ENCODE data around the gene PLXNA1. TPM values are rescaled to one million over a fixed set of nuclear protein-coding genes. Genes with fewer than 3 reads are reported as not detected.

Gene PLXNA1
- total RNA-seq, 1 experiment from 2014 or later = 88.7 TPM

DNA sequence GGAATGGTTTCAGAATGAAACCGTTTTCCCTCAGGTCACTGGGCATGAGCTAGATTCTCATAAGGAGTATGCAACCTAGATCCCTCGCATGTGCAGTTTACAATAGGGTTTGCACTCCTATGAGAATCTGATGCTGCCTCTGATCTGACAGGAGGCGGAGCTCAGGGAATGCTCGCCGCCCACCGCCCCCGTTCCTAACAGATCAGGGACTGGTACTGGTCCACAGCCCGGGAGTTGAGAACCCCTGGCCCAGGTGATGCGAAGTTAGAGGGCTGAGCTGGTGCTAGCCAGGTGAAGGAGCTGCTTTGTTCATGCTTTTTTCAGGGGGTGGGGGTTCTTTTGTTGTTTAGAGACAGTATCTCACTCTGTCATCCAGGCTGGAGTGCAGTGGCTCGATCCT lies 15.5 kb upstream of the PLXNA1 start:
- DNase-seq (ENCODE audit: low read depth) = no peak

DNA sequence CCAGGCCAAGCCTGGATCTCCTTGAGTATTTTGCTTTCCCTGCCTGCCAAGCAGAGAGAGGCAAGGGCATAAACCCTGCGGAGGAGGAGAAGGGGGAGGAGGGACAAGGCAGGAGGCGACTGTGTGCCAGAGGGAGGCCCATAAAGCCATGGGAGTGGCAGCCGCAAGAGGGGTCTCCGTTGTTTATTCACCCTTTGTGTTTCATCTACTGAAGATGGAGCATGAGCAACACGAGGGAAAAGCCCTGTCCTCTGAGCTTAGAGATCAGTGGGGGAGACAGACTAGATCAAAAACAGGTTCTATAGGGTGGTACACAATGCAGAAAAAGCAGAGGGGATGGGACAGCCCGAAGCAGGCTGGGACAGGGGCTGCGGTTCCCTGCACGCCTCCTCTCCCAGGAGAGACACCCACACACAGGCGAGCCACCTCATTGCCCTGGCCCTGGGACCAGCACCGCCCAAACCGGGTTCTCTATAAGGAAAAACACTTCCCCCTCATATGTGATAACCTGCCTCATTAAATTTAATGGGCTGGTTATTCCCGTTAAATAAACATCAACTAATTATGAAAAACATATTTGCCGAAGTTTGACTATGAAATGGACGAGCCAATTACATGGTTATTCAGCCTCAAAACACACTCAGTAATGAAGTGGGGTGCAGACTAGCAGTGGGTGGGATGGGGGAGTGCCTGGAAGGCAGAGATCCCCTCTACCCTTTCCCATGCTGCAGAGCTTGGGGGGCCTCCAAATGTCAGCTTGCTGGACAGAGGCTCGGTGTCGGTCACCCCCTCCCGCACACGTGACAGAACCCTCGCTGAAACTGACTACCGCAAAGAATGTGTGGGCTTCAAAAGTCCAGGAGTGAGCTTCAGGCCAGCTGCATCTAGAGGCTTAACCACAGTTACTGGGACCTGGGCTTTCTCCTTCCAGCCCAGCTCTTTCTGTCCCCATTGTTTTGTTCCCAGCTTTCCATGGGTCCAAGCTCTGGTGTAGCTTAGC lies 14.2 kb upstream of the PLXNA1 start:
- DNase-seq (ENCODE audit: low read depth) = no peak

DNA sequence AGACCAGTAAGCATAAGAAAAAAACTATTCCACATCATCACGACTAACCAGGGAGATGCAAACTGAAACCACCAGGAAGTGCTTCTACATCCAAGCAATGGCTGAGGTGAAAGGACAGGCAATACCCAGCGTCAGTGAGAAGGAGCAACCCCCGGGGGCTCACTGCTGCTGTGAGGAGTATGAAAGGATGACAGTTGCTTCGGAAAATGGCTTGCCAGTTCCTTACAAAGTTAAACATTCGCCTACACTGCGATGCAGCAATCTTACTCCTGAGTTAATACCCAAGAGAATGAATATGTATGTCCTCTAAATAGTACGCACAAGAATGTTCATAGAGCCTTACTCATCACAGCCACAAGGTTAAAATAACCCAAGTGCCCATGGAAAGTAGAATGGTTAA lies 13.3 kb upstream of the PLXNA1 start:
- peak; percentile 58 for DNase-seq (ENCODE audit: low read depth)

DNA sequence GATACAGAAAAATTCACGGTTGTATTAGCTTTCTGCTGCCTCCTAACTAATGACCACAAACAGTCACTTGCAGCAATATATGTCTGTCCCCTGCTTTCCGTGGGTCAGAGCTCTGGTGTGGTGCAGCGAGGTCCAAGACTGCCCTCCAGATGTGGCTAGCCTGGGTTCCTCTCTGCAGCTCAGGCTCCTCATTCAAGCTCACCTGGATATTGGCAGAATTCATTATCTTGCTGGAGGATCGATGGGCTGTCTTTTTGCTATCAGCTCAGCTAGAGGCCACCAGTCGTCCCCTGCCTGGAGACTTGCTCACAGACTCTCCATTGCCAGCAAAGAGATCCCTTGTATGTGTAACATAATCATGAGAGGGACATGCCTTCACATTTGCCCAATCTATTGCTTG lies 12.8 kb upstream of the PLXNA1 start:
- no peak for DNase-seq (ENCODE audit: low read depth)

DNA sequence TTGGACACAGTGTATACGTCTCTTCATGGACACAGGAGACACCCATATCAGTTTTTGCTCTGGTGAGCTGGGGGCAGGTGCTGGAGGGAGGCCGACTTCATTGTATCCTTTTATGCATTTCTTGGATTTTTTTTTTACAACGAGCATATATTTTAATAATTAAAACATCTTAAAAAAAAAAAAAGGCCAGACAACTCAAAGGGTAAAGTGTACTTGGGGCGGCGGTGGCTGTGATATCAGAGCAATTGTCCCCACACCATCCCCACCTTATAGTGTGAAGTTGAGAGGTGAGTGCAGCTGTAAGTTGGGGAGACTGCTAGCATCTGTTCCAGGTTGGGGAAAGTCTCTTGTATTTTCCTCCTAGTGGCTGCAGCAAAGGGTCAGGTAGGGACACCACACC lies 12.0 kb upstream of the PLXNA1 start:
- DNase-seq (ENCODE audit: low read depth) = no peak

DNA sequence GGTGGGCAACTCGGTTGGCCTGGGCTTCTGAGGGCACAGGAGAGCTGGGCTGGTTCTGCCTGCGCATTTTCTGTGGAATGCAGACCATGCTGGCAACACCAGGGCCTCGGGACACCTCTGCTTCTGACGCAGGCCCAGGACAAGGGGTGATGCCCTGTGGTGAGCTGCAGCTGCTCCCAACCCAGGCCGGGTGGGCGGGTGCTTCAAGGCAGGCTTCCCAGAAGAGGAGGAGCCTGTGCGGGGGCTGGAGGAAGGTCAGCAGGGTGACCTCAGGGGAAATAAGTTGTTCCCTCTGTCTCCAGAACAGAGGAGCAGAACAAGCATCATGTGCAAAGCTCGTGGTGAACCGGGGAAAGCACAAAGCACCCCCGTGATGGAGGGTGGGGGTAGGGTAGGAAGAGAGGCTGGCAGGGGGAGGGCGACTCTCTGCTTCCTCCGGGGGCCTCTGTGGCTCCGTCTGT lies 11.0 kb upstream of the PLXNA1 start:
- peak; percentile 89 for DNase-seq (ENCODE audit: low read depth)

DNA sequence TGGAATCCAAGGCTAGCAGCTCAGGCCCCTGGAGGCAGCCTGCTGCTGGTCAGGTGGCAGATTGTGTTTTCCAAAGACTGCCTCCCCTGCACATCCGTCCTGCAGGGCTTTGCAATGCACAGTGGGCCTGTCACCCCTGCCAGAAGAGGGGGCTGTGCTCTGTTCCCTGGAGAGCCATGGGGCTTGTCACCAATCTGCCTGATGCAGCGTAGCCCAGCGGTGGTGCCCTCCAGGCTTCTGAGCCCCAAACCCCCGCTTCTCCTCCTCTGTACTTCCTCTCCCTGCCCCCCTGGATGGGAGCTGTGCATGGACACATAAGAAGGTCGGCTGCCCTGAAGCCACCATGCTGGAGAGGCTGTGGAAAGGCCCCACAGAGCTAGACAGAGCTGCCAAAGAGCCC lies 10.0 kb upstream of the PLXNA1 start:
- no peak for DNase-seq (ENCODE audit: low read depth)

DNA sequence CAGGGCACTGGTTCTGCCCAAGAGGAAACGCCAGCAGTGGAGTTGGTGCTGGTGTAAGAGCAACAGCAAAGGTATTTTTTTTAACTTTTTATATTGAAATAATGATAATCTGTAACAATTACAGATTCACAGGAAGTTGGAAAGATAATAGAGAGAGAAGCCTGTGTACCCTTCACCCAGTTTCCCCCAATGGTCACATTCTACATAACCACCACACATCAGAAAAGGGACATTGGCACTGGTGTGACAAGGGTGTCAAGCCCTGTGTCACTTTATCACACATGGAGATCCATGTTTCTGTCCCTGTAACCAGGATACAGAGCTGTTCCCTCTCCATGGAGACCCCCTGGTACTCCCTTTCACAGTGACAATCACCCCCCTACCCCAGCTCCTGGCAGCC lies 9.1 kb upstream of the PLXNA1 start:
- no peak for DNase-seq (ENCODE audit: low read depth)

DNA sequence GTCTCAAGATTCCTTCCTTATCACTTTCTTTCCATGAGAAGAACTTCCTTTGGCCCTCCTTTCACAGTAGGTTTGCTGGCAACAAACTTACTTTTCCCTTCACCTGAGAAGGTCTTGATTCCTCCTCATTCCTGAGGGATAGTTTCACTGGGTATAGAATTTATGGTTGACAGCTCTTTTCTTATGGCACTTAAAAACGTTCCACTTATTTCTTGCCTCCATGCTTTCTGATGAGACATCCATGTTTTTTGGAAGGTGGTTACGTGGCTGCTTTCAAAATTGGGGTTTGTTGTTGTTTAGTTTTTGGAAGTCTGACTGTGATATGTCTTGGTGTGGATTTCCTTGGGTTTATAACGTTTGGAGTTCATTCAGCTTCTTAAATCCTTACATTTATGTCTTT lies 8.2 kb upstream of the PLXNA1 start:
- DNase-seq (ENCODE audit: low read depth) = no peak

DNA sequence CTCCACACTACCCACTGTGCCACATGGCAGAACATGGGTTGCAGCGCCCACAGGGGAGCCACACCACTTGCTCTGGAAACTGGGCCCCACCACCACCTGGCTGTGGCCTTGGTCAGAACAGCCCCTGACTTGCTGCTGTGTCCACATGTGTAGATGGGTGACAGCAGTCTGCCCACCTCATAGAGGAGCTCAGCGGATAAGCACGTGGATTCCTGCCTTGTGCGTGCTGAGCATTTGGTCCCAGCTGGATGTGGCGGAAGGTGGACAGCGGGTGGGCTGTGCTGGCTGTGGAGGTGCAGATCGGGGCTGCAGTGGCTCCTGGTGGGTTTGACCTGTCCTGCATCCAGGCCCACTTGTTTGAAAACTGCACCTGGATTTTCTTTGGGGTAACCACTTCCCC lies 6.0 kb upstream of the PLXNA1 start:
- DNase-seq (ENCODE audit: low read depth) = no peak

DNA sequence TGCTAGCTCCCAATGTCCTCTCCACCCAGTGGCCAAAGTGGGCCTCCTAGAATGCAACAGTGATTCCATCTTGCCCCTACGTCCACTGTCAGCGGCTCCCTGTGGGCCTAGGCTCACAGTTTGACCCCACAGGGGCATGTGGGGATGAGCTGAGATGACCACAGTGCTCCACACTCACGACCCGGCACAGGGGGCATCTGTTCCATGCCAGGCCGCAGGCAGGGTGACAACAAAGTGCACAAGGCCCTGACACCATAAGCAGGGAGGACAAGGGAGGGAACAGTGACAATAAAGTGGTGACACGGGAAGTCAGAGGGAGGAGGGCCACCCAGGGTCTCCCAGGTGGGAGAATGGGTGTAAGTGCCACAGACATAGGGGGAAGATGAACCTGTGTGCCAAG lies 5.1 kb upstream of the PLXNA1 start:
- no peak for DNase-seq (ENCODE audit: low read depth)

DNA sequence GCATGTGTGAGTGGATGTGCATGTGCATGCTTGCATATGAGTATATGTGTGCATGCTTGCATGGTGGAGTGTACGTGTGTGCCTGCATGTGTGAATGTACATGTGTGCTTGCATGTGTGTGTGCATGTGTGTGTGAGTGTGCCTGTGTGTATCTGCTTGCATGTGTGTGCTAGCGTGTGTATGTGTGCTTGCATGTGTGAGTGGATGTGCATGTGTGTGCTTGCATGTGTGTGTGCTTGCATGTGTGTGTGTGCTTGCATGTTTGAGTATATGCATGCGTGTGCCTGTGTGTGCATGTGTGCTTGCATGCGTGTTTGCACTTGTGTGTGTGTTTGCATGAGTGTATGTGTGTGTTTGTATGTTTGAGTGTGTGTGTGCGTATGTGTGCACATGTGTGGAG lies 4.6 kb upstream of the PLXNA1 start:
- DNase-seq (ENCODE audit: low read depth) = no peak

DNA sequence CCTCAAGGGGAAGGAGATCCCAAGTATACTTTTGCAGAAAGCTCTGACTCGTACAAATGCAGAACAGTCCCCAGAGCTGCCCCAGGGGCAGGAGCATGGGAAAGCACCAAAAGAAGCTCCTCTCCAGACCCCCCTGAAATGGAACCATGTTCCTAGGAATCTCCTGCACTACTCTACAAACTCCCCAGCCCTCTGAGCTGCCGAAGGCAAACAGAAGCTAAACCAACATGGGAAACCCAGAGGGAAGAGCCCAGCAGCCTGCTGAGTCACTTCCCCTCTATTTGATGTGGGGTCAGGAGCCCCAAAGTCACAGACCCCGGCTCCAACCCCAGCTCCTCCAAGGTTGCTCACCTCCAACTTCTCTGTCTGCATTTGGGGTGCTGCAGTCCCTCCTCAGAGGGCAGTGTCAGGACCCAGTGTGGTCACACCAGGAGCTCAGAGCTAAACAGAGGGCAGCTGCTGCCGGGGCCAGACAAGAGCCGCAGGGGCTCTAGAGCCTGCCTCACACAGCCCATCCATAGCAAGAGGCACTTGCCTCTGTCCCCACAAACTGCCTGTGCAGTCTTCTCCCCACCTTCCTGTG lies 3.8 kb upstream of the PLXNA1 start:
- no peak for DNase-seq (ENCODE audit: low read depth)

DNA sequence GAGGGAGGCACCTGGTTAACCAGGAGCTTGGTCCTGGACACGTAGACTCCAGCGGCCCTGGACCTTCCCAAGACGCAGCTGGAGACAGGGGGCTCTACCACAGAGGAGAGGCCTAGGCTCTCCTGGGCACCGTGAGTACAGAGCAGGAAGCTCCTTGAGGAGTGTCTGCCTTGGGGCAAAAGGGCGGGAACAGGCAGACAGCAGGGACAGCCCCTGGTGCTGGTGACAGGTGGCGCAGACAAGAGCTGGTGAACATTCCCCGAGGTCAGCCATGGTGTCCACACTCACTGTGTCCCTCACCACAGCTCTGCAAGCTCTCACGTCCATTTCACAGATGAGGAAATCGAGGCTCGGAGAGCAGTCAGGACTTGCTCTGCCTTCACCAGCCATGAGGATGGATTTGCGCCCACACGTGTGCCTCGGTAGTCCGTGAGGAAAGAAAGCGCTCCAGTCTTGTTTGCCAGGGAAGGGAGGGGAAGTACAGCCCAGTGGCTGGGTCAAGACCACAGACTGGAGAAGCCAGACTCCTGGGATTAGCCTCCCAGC lies 2.6 kb upstream of the PLXNA1 start:
- no peak for DNase-seq (ENCODE audit: low read depth)

DNA sequence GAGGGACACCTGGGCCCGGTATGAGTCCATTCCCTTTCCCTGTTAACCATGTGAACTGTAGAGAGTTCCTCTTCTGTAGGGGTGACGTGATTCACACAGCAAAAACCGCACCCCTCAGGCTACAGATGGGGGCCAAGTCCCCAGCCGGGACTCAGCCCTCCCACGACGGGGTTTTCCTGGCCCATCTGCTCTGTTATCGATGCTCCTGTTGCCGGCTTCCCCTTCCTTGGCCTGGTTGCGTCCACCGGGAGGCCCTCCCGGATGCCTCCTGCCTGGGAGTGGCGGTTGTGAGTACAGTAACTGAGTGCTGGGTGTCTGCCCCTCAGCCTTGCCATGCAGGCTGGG lies 817 bp upstream of the PLXNA1 start:
- no peak for DNase-seq (ENCODE audit: low read depth)

DNA sequence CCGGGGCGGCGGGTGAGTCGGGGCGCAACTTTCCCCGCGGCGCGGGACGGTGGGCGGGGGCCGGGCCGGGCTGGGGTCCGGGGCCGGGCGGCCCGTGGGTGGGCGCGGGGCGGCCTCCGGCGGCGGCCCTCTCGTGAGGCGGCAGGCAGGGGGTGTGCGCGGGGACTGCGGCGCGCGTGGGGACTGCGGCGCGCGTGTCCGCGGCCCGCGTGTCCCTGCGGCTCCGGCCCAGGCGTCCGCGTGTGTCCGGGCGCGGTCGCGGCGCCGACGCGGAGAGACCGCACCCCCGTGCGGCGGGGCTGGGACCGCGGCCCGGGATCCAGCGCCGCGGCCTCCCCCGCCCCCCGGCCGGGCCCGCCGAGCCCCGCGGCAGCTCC lies 349 bp downstream of the PLXNA1 start:
- DNase-seq (ENCODE audit: low read depth) = no peak

DNA sequence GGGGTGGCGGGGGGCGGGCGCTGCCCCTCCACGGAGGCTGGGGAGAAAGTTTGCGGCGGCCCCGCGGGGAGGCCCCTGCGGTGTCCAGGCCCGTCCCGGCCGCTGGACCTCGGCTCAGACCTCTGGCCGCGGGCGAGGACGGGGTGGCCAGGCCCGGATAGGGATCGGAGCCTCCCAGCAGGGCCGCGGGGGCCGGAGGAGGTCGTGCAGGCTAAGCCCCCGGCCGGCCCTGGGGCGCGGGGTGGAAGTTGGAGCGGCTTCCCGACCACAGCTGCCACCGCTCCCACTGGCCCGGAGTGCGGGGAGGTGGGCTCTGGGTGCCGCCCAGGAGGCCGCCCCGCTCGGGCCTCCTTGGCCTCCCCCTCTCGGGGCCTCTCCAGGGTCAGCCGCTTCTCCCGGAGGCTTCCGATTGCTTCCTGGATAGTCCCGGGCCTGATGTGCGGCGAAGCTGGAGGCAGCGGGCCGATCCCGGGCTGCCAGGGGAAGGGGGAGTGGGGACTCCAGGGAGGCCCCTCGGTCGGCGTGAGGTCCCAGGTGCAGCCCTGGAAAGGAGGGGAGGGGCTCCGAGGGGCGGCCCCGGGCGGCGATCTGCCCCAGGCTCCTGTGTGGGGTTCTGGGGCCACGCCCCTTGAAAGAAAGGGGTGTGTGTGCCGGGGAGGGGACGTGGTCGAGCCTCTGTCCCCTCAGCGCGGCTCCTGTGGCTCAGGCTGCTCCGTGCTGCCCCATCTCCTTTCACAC lies 907 bp downstream of the PLXNA1 start:
- DNase-seq (ENCODE audit: low read depth) = no peak

DNA sequence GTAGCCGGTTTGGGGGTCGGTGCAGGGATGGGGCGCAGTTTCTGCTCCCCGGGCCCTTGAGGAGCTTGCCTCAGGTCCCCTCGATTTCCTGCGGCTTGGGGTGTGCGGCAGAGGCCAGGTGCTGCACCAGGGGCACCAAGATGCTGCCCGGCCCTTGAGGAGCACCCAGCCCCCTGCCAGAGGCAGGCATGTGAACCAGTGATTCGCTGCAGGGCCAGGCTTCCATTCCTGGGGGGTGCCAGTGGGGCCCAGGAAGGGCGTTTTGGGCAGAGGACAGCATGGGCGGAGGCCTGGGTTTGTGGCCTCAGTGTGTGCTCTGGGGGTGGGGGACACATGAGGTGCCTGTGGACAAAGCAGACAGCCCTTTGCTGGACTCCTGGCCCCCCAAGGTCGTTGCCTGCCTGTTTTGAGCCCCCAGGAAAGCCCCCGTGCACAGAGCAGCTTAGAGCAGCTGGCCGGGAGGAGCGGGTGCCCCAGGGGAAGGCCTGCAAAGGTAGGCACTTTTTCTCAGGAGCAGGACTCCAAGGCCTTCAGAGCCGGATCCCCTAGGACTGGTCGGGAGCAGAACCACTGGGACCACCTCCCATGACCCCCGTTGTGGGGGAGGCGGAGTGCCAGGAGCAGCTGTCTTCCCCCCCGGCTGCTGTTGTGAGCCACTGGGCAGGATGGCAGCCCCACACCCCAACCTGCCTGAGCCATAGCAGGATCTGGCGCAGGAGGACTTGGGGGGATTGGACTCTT lies 1.6 kb downstream of the PLXNA1 start:
- DNase-seq (ENCODE audit: low read depth) = no peak

DNA sequence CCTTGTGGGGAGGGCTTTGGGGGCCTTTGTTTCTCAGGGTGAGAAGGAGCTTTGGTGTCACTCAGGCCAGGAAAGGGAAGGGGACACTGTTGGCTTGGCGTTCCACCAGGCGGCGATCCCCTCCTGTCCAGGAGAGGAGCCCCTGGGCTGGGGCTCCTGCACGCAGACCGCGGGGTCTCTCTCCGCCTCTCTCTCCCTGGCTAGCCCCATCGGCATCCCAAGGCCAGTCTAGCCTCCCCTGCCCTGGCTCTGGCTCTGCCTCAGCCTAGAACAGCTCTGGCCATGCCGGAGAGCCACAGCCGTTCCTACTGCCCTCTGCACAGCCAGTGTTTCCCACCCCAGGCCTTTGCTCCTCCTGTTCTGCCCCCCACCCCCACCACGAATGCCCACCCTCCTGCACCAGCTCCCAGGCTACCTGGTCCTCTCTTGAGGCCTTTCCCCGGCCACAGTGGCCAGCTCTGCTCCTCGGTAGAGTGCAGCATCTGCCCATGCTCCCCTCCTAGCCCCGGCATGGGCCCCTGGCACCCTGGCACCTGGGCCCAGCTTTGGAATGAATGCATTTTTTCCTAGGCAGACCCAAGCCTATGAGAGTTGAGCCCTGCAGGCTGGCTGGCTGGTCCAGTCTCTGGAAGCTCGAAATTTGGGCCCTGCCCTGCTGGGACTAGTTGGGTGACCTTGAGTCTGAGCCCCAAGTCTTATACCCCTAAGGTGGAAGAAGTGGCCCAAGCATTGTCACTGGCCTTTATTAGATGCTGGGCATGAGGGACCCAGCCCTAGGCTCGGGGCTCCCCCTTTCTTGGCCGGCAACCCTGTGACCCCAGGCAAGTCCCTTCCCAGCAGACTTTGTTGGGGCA lies 2.4 kb downstream of the PLXNA1 start:
- no peak for DNase-seq (ENCODE audit: low read depth)

DNA sequence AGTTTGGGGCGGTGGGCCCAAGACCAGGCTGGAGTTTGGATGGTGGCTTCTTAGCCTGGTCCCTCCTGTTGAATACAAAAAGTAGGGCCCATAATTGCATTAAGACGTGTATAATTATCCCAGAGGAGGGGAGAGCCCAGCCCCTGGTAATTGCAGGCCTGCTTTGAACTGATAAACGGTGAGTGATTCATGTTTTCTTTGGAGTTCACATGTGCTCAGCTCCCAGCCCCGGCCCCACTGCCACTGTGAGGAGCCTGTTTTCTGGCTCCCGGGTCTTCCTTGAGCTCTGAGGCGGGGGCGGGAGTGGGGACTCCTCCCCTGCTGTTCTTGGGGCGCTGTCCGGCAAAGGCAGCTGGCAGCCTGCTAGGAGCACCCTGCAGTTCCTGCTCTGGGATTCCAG lies 3.1 kb downstream of the PLXNA1 start:
- no peak for DNase-seq (ENCODE audit: low read depth)

DNA sequence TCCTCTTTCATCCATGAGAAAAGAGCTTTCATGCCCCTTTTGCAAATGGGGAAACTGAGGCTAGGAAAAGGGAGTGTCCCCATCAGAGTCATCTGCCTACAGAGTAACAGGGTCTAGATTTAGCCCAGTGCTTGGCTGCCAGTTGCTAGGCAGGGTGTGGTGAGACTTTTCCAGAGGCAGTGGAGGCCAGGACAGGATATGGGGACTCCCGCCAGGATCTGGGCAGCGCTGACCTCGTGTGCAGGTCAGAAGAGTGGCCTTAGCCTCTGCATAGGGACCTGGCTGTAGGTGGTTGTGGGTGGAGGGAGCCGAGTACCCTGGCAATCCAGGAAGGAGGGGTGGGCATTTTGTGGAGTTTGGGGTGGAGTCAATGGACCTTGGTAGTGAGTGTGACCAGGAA lies 4.2 kb downstream of the PLXNA1 start:
- no peak for DNase-seq (ENCODE audit: low read depth)

Data from LHCN-M2 (cell line).